OCI-LY3 (cell line): ENCODE data around the gene TMEM191B.
"Not testable (repeated sequence)": the region's sequence is repeated elsewhere in the genome, so short reads cannot be mapped to it uniquely, and the experiment has no call there.

ENCODE experiments used
- EZH2phosphoT487 ChIP-seq: fragments of 200-600 bp; shearing (Covaris generic); IDR thresholded peaks from 2 replicates; pipeline ENCODE4 v1.6.1; 2018; ENCODE audit warnings: antibody characterized with exemption, mixed run types, low read depth
- TF ChIP-seq, protein P1 (sequence below): fragments of 200-600, 300-600 bp; sonication (generic); IDR thresholded peaks from 2 replicates; pipeline ENCODE4 v1.5.1; 2014; ENCODE audit warnings: antibody characterized with exemption, low read length, low read depth

DNA sequence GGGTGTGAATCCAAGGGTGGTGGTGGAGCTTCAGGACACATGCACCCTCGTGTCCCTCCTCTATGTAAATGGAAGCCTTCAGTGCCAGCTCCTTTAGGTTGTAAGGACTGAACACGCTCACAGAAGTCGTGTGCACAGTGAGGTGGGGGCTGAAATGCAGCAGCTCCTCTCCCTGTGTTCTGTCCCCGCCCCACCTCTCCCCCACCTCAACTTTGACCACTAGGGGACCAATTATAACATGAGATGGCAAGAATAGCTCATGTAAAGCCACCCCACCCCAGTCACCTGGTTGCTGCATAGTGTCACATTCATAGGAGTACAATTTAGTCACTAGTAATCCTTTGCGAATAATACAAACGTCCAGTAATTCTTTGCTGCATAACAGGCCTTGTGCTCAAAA lies 4.8 kb upstream of the TMEM191B start:
- TF ChIP-seq, protein P1, sequence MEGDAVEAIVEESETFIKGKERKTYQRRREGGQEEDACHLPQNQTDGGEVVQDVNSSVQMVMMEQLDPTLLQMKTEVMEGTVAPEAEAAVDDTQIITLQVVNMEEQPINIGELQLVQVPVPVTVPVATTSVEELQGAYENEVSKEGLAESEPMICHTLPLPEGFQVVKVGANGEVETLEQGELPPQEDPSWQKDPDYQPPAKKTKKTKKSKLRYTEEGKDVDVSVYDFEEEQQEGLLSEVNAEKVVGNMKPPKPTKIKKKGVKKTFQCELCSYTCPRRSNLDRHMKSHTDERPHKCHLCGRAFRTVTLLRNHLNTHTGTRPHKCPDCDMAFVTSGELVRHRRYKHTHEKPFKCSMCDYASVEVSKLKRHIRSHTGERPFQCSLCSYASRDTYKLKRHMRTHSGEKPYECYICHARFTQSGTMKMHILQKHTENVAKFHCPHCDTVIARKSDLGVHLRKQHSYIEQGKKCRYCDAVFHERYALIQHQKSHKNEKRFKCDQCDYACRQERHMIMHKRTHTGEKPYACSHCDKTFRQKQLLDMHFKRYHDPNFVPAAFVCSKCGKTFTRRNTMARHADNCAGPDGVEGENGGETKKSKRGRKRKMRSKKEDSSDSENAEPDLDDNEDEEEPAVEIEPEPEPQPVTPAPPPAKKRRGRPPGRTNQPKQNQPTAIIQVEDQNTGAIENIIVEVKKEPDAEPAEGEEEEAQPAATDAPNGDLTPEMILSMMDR, result not testable (repeated sequence)
- not testable (repeated sequence) for TF ChIP-seq EZH2phosphoT487
